GM12891 (cell line): ENCODE data around the gene ROBO1.

Source experiments
- PAX5 ChIP-seq: IDR thresholded peaks from 2 replicates; pipeline ENCODE4 v1.6.1; 2011; ENCODE audit warnings: low read length, moderate library complexity, mild to moderate bottlenecking; ENCODE audit not compliant: insufficient read depth, severe bottlenecking
- POLR2A ChIP-seq: IDR thresholded peaks from 2 replicates; pipeline ENCODE4 v1.6.1; 2011; ENCODE audit warnings: low read depth, low read length, control low read depth
- POLR2AphosphoS5 ChIP-seq: IDR thresholded peaks from 2 replicates; pipeline ENCODE4 v1.6.1; 2011; ENCODE audit warnings: low read depth, low read length, control low read depth
- POU2F2 ChIP-seq: IDR thresholded peaks from 2 replicates; pipeline ENCODE4 v1.6.1; 2011; ENCODE audit warnings: low read depth, mild to moderate bottlenecking, control low read depth, low read length, moderate library complexity
- SPI1 ChIP-seq: IDR thresholded peaks from 2 replicates; pipeline ENCODE4 v1.6.1; 2011; ENCODE audit warnings: low read depth, low read length, control low read depth
- TAF1 ChIP-seq: IDR thresholded peaks from 2 replicates; pipeline ENCODE4 v1.6.1; 2011; ENCODE audit warnings: low read depth, low read length, control low read depth

DNA sequence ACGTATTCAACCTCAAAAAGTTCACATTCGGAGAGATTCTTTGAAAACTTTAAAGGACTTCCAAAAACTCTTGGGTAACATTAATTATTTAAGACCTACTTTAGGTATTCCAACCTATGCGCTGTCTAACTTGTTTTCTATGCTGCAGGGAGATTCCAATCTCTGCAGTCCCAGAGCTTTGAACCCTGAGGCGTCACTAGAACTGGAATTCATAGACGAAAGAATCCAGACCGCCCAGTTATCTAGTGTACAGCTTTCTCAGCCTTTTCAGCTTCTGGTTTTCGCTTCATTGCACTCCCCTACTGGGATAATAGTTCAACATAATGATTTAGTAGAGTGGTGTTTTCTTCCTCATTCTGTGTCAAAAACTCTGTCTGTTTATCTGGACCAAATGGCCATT is 711.3 kb downstream of the ROBO1 start:
- TF ChIP-seq TAF1: no peak
- no peak for TF ChIP-seq POLR2A
- no peak for TF ChIP-seq POLR2AphosphoS5
- no peak for TF ChIP-seq SPI1
- no peak for TF ChIP-seq POU2F2
- TF ChIP-seq PAX5: no peak
